Left hindlimb (tissue), 1 donor: ENCODE measurements around the gene GAR1.
"Not testable (repeated sequence)": the region's sequence is repeated elsewhere in the genome, so short reads cannot be mapped to it uniquely, and the experiment has no call there.

Experiments
- DNase-seq: peaks from one replicate; pipeline ENCODE4 v3.0.0-alpha.2; 2018

Gene GAR1

DNA sequence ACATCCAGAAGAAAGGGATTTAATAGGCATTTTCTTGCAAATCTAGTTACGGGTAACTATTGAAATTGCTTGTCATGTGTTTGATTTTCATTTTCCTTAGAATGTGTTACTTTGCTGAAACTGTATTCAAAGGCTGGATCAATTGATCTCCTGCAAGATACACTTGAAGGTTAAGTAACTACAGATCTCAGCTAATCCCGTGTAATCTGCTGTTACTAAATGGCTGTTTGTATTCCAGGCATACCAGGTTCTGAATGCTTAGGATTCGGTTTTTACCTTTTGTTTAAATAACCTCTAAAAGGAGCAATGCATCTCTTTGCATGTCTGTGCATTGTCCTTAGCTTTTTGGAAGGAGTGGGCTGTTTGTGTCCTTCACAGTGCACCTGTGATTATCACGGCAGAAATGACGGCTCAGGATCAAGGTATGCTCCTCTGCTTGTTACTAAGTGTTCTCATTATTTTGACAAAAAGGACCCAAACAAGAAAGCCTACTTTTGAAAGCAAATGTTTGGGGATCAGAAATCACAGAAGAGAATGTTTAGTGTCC lies 32.4 kb downstream of the GAR1 start, which contains the start of gene LRIT3:
LRIT3 (plus strand) TSS at position 212 of the 547 bp plus-strand sequence; CDS start at position 307, 95 bp downstream.
- no peak for DNase-seq

DNA sequence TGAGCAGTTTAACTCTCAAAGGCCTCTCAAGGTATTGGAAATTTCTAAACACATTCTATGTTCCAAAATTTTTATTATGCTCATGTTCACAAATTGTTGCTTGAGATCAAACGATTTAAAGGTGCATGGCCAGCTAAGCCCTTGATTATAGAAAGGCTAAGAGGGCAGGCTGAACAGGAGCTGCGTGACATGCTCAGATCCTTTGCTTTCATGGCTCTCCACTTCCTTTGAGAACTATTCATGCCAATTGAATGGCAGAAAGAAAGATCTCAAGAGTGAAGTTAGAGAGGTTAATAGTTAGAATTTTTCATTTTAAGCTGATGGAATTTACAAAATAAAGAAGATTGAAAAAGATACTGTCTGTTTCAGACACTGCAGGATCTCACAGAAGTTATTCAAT lies 32.9 kb downstream of the GAR1 start:
- DNase-seq: no peak

- DNase-seq: no peak
Measured at GRCh38 chr4:109850601-109851000, 35.0 kb downstream of the GAR1 start.

DNA sequence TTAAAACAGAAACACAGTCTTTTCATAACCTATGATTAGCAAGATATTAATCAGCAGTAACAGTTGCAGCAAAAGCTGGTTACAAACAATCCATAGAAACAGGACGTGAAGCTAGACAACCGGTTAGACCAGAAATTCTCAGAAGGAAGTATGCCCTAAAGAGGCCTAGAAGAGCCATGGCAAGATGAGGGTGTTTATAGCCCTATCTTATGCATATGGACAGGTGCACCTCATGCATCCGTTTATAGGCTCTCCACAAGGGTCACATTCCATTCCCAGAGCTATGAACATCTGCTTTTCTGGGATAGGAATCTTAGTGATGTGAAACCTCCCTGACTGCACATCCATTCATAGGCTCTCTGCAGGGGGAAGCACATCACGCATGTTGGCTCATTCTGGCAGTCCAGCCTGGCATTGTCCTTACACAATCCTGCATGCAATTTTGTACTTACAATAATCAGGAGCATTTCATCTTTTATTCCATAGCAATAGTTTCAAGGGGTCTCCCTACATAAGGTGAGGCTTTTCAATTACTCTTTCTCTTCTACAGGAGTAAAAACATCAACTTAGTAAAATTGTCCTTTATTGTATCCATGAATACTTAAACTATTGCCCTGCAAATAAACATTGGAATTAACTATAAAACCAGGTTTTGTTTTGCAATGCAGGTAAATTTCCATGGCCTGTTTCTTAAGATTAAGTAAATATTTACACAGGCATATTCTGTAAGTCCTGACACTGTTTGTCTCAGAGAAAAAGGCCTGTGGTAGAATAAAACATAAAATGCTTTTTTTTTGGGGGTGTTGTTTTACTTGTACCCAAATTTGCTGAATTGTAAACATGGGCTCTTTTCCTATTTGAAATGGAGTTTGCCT lies 44.1 kb downstream of the GAR1 start:
- not testable (repeated sequence) for DNase-seq

DNA sequence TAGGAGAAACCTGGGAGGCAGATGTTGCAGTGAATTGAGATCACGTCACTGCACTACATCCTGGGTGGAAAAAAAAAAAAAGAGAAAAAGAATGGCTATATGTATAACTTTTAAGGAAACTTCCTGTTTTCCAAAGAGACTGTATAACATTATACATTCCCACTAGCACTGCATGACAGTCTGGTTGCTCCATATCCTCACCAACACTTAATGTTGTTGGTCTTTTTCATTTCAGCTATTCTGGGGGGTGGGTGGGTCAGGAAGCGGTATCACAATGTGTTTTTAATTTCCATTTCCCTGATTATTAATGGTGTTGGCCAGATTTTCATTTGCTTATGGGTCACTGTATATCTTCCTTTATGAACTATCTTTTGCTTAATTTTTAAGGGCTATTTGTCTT lies 45.7 kb downstream of the GAR1 start:
- no peak for DNase-seq

DNA sequence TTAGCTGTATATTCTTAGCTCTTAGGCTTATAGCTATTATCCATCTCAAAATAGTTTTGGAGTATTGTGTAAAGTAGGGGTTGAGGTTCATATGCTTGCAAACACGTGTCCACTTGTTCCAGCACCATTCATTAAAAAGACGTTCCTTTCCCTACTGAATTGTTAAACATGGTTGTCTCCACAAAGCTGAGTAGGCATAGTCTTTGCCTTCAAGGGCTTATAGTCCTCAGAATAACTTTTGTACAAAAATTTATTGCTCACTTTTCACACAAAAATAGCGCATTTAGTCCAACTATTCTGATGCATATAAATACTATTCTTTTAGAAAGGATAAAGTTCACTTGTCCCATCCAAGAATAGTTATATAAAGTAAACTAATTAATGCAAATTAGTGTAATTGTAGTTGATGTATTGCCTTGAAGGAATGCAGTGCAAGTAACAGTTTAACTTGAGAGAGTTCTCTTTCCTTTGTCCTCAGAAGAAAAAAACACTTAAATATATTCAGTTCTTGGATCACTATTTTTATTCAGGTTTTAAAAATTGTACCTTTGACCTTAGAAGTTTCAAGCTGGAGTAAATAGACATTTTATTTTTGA lies 46.5 kb downstream of the GAR1 start:
- no peak for DNase-seq

DNA sequence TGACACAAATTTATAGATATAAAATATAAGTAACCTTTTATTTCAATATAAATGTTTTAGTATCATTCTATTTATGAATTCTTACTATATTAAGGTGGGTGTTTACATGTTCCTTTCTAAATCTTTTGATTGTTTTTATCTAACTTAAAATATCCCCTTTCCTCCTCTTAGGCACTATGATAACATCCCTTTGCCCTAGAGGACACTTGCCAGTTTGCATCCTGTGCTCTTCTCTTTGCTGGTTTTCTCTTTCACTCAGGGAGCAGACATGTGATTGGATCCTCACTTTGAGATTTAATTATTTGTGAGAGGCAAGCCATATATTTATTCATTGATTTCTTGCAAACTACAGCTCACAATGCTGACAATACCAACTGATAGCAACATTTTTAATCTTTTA lies 48.6 kb downstream of the GAR1 start:
- no peak for DNase-seq

DNA sequence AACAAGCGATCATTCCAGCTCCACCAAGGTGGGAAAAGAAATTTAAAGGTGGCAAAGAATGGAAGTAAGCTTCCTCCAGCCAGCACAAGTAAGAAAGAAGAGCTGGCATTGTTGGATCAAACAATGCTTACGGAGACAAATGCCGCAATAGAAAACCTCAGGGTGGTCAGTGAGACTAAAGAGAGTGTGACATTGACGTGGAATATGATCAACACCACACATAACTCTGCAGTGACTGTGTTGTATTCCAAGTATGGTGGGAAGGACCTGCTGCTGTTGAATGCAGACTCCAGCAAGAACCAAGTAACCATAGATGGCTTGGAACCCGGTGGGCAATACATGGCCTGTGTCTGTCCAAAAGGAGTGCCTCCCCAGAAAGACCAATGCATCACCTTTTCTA lies 54.5 kb downstream of the GAR1 start:
- DNase-seq: no peak

GRCh38 chr4:109872065-109872464 lies 56.5 kb downstream of the GAR1 start:
- DNase-seq: no peak

DNA sequence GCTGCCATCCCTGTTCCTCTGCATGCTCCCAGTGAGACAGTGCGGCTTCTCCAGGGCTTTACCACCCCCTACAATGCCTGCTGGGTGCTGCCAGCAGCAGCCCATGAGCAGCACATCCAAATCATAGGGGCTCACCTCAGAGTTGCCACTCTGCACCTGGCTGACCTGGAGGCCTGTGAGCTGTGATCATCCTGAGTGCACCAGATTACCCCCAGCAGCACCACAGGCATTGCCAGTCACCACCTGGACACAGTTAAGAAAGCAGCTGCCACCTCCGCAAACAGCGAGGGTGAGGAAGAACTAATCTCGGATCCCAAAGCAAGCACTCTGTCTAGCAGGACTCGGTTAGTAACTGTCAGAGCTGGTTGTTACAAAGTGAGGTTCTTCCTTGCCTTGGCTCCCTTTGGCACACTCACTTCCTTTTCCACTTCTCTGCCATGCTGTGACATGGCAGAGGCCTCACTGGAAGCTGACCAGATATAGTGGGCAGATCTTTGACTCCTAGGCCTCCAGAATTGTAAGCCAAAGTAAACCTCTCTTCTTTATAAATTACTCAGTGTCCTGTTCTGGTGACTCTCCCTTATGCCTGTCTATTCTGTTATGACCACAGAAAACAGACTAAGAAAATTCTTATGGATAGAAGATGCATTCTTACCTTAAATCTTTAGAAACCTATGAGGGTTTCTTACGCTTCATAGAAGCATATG lies 57.5 kb downstream of the GAR1 start:
- DNase-seq: no peak

DNA sequence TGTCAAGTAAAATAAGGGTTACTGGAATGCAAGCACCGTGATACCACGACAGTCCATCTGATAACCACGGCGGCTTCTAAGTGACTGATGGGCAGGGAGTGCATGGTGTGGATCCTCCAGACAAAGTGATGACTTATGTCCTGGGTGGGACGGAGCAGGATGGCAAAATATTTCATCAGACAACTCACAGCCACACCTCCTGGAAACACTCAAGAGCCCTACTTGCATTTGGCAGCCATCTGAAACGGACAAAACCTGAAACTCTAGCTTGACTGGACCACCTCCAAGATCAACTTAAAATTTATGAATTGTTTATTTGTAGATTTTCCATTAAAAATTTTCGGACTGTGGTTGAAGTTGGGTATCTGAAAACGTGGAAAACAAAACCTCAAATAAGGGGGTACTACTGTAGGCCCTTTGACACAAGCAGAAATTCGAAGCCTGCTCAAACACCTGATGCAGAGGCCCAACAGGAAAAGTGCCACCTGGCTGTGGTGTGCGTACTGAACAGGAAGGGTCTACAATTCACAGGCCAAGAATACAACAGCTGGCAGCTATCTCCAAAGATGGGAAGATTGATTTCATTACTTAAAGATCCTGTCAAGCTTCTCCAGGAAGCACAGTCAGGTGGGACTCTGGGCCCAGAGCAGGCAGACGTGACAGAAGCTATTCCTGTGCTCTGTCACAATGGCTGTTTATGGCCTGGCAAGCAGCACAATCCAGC lies 58.4 kb downstream of the GAR1 start:
- DNase-seq: no peak
